Memory B cell (primary cell): ENCODE measurements around the gene TAF11L6.
"Not testable (repeated sequence)": the region's sequence is repeated elsewhere in the genome, so short reads cannot be mapped to it uniquely, and the experiment has no call there.

Source experiments
- ATAC-seq: fragments of 150-1000 bp; cut with Tn5 transposase; 2 replicates; pipeline ENCODE4 v1.10.0; 2021; ENCODE audit warnings: low read depth, mild to moderate bottlenecking, moderate library complexity
- DNase-seq, 2 donors: peaks; one replicate each; pipeline ENCODE4 v3.0.0; 2022; ENCODE audit warnings: low spot score in 2 of 2
- H3K27ac Mint-ChIP-seq: one replicate; pipeline ENCODE4 v1.8.0; 2022; ENCODE audit warnings: mild to moderate bottlenecking, moderate library complexity, mixed read lengths
- H3K27me3 Mint-ChIP-seq: one replicate; pipeline ENCODE4 v1.8.0; 2022; ENCODE audit warnings: mixed read lengths
- H3K36me3 Mint-ChIP-seq: one replicate; pipeline ENCODE4 v1.8.0; 2022; ENCODE audit warnings: mild to moderate bottlenecking, mixed read lengths
- H3K4me1 Mint-ChIP-seq: one replicate; pipeline ENCODE4 v1.8.0; 2022; ENCODE audit warnings: mixed read lengths
- H3K4me3 Mint-ChIP-seq: one replicate; pipeline ENCODE4 v1.8.0; 2022; ENCODE audit warnings: mild to moderate bottlenecking, moderate library complexity, mixed read lengths
- H3K9me3 Mint-ChIP-seq: one replicate; pipeline ENCODE4 v1.8.0; 2022; ENCODE audit warnings: mixed read lengths

Gene TAF11L6

GRCh38 chr5:17528369-17528768 is at the start of gene TAF11L6:
TSS of gene TAF11L6 (plus strand) at chr5:17528669.
- H3K9me3 Mint-ChIP-seq, DNase-seq, H3K27ac Mint-ChIP-seq, H3K27me3 Mint-ChIP-seq, H3K36me3 Mint-ChIP-seq, H3K4me1 Mint-ChIP-seq, ATAC-seq, H3K4me3 Mint-ChIP-seq: not testable (repeated sequence)

- no peak overlapping the region for H3K4me3 Mint-ChIP-seq
- H3K4me1 Mint-ChIP-seq = peaks cover 15% of the 10 kb centered on the region
- peaks cover 2% of the 10 kb centered on the region for H3K27me3 Mint-ChIP-seq
- no peaks in the 10 kb centered on the region for H3K9me3 Mint-ChIP-seq
- ATAC-seq (no peak), DNase-seq (no peak)
- H3K36me3 Mint-ChIP-seq = peaks cover 1% of the 10 kb centered on the region
- H3K27ac Mint-ChIP-seq = no peak overlapping the region
These were observed 47.1 kb upstream of the TAF11L6 start for GRCh38 chr5:17481378-17481777.

- peaks cover 1% of the 10 kb centered on the region for H3K36me3 Mint-ChIP-seq
- peaks cover 2% of the 10 kb centered on the region for H3K27me3 Mint-ChIP-seq
- H3K27ac Mint-ChIP-seq = no peak overlapping the region
- H3K9me3 Mint-ChIP-seq = no peaks in the 10 kb centered on the region
- H3K4me1 Mint-ChIP-seq = peaks cover 7% of the 10 kb centered on the region
- DNase-seq = no peak
- H3K4me3 Mint-ChIP-seq = no peak overlapping the region
- ATAC-seq = no peak
These were observed 45.7 kb upstream of the TAF11L6 start for GRCh38 chr5:17482790-17483189.

- not testable (repeated sequence) for H3K36me3 Mint-ChIP-seq, H3K9me3 Mint-ChIP-seq, H3K27ac Mint-ChIP-seq, ATAC-seq, H3K4me3 Mint-ChIP-seq, H3K27me3 Mint-ChIP-seq, DNase-seq, H3K4me1 Mint-ChIP-seq
These were observed 41.9 kb upstream of the TAF11L6 start for GRCh38 chr5:17486464-17487173.

- DNase-seq = no peak
- H3K4me3 Mint-ChIP-seq = no peak overlapping the region
- H3K9me3 Mint-ChIP-seq = no peaks in the 10 kb centered on the region
- H3K4me1 Mint-ChIP-seq = no peaks in the 10 kb centered on the region
- H3K36me3 Mint-ChIP-seq = no peaks in the 10 kb centered on the region
- H3K27ac Mint-ChIP-seq = no peak overlapping the region
- H3K27me3 Mint-ChIP-seq = no peaks in the 10 kb centered on the region
- no peak for ATAC-seq
These were observed 41.3 kb upstream of the TAF11L6 start for GRCh38 chr5:17487174-17487512.

- DNase-seq, H3K4me1 Mint-ChIP-seq, H3K4me3 Mint-ChIP-seq, H3K27me3 Mint-ChIP-seq, H3K9me3 Mint-ChIP-seq, H3K36me3 Mint-ChIP-seq, H3K27ac Mint-ChIP-seq, ATAC-seq: not testable (repeated sequence)
These were observed 37.2 kb upstream of the TAF11L6 start for GRCh38 chr5:17491257-17491656.

- Mint-ChIP-seq H3K9me3 (peaks cover 4% of the 10 kb centered on the region), H3K36me3 (no peaks in the 10 kb centered on the region), H3K27me3 (peaks cover 2% of the 10 kb centered on the region), H3K4me3 (no peak overlapping the region), H3K27ac (no peak overlapping the region), H3K4me1 (no peaks in the 10 kb centered on the region)
- DNase-seq = no peak
- no peak for ATAC-seq
These were observed 35.7 kb upstream of the TAF11L6 start for GRCh38 chr5:17492770-17493169.

GRCh38 chr5:17497446-17497845 is 31.0 kb upstream of the TAF11L6 start:
- Mint-ChIP-seq H3K9me3 (peaks cover 4% of the 10 kb centered on the region), H3K36me3 (no peaks in the 10 kb centered on the region), H3K4me3 (no peak overlapping the region)

GRCh38 chr5:17497931-17498330 is 30.5 kb upstream of the TAF11L6 start, which contains the start of gene TAF11L2:
TSS of gene TAF11L2 (plus strand) at chr5:17498231.
- H3K4me1 Mint-ChIP-seq, H3K4me3 Mint-ChIP-seq, H3K27me3 Mint-ChIP-seq, H3K36me3 Mint-ChIP-seq, H3K9me3 Mint-ChIP-seq, H3K27ac Mint-ChIP-seq, ATAC-seq, DNase-seq: not testable (repeated sequence)

More at GRCh38 chr5:17497446-17497845, 31.0 kb upstream of the TAF11L6 start:
- ATAC-seq (no peak), DNase-seq (no peak)
- Mint-ChIP-seq H3K27ac (no peak overlapping the region), H3K4me1 (peaks cover 4% of the 10 kb centered on the region), H3K27me3 (peaks cover 2% of the 10 kb centered on the region)

- DNase-seq = no peak
- Mint-ChIP-seq H3K9me3 (no peaks in the 10 kb centered on the region), H3K27me3 (peaks cover 8% of the 10 kb centered on the region)
These were observed 16.6 kb upstream of the TAF11L6 start for GRCh38 chr5:17511775-17512325.

GRCh38 chr5:17517526-17517925 is 10.9 kb upstream of the TAF11L6 start:
- not testable (repeated sequence) for H3K4me1 Mint-ChIP-seq, H3K27me3 Mint-ChIP-seq, ATAC-seq, H3K9me3 Mint-ChIP-seq, H3K27ac Mint-ChIP-seq, H3K36me3 Mint-ChIP-seq, H3K4me3 Mint-ChIP-seq
- DNase-seq = peak in 1 of 2 donors; percentile 23

More at GRCh38 chr5:17511775-17512325, 16.6 kb upstream of the TAF11L6 start:
- Mint-ChIP-seq H3K4me3 (no peak overlapping the region), H3K27ac (no peak overlapping the region), H3K36me3 (no peaks in the 10 kb centered on the region), H3K4me1 (peaks cover 3% of the 10 kb centered on the region)
- no peak for ATAC-seq

- not testable (repeated sequence) for H3K9me3 Mint-ChIP-seq, ATAC-seq, H3K4me1 Mint-ChIP-seq, H3K4me3 Mint-ChIP-seq, H3K27ac Mint-ChIP-seq, DNase-seq, H3K36me3 Mint-ChIP-seq, H3K27me3 Mint-ChIP-seq
These were observed 10.4 kb upstream of the TAF11L6 start, which contains the start of gene TAF11L3 for GRCh38 chr5:17518067-17518466. TSS of gene TAF11L3 (plus strand) at chr5:17518367.

GRCh38 chr5:17519508-17519907 is 9.0 kb upstream of the TAF11L6 start:
- H3K27me3 Mint-ChIP-seq, H3K9me3 Mint-ChIP-seq, H3K4me3 Mint-ChIP-seq, H3K27ac Mint-ChIP-seq, H3K36me3 Mint-ChIP-seq, DNase-seq, ATAC-seq, H3K4me1 Mint-ChIP-seq: not testable (repeated sequence)

GRCh38 chr5:17521501-17521900 is 7.0 kb upstream of the TAF11L6 start, which contains the start of gene TAF11L4:
TSS of gene TAF11L4 (plus strand) at chr5:17521801.
- not testable (repeated sequence) for DNase-seq, H3K4me1 Mint-ChIP-seq, H3K9me3 Mint-ChIP-seq, H3K36me3 Mint-ChIP-seq, H3K27ac Mint-ChIP-seq, H3K4me3 Mint-ChIP-seq, ATAC-seq, H3K27me3 Mint-ChIP-seq

- not testable (repeated sequence) for DNase-seq, ATAC-seq, H3K27ac Mint-ChIP-seq, H3K36me3 Mint-ChIP-seq, H3K27me3 Mint-ChIP-seq, H3K4me1 Mint-ChIP-seq, H3K4me3 Mint-ChIP-seq, H3K9me3 Mint-ChIP-seq
These were observed 3.5 kb upstream of the TAF11L6 start, which contains the start of gene TAF11L5 for GRCh38 chr5:17524935-17525334. TSS of gene TAF11L5 (plus strand) at chr5:17525235.
